SIG-M5 treated with dmso at 0.1 percent for 504 hours (cell line): ENCODE data around the gene CALML3.

Experiments used
- DNase-seq: peaks from one replicate; lab custom pipeline; 2025; ENCODE audit not compliant: unreplicated experiment; lab: John Stamatoyannopoulos, UW

CALML3 gene

DNA sequence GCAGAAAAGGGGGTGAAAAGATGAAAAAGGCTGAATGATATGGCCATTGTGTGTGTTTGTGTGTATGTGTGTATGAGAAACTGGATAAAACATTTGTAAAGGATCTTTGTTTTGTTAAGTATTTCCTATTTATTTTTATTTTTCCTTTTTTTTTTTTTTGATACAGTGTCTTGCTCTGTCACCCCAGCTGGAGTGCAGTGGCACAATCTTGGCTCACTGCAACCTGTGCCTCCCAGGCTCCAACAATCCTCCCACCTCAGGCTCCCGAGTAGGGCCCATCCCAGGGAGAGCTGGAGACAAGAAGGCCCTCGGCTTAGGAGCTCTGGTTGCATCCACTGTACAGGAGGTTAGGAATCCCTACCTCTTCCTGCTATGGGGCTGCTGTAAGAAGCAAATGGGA, 18.5 kb upstream of the CALML3 start:
- DNase-seq: no peak

- DNase-seq: no peak
These were observed 17.8 kb upstream of the CALML3 start for GRCh38 chr10:5506751-5507648.

- DNase-seq: no peak
These were observed 17.1 kb upstream of the CALML3 start for GRCh38 chr10:5507649-5508131.

DNA sequence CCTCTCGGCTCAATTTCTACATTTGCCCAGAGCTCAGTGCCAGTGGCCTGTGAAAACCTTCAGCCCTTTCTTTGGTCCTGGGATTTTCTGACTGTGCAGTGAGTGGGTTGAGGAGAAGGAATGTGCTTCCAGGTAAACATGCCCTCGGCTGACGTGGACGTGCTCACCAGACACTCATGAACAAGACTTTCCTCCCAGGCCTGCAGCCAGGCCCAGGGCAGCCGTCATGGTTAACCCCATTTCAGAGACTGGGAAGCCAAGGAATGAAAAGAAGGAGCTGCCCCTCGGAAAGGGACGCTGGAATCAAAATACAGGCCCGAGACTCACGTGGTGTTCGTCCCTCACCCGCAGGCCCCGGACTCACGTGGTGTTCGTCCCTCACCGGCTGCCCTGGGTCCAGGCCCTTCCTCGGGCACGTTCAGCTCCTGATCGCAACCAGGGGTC, 16.6 kb upstream of the CALML3 start:
- no peak for DNase-seq

DNA sequence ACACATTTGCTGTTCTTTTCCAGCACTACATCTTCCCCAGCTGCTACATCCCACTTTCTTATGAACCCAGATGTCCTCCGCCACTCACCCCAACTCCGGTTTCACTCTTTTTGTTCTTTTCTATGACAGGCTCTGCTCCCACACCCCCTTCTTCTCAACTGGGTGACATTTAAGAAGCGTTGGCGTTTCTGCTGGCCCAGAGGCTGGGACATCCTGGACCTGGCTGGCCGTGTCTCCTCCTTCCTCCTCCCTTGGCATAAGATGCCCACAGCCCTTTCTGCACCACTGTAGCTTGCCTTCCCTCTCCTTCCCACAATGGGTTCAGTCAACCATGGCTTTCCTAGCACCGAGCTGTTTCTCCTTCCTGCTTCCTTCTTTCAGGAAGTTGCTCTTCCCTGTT, 16.0 kb upstream of the CALML3 start:
- no peak for DNase-seq

DNA sequence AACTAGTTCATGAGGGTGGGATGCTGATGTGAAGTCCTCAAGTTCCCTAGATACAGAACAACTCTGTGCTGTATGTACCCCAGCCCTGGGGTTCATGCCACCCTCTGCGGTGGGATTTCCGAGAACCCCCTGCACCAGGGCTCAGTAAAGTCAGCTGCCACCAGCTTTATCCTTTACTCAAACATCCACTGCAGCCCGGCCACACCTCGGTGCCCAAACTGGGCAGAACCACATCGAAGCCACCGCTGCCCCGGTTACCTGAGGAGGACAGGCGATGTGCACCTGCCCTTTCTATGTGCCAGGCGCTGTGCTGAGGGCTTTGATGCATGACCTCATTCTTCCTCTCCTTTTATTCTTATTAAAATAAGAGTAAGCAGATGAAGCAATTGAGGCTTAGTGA, 15.5 kb upstream of the CALML3 start:
- no peak for DNase-seq

DNA sequence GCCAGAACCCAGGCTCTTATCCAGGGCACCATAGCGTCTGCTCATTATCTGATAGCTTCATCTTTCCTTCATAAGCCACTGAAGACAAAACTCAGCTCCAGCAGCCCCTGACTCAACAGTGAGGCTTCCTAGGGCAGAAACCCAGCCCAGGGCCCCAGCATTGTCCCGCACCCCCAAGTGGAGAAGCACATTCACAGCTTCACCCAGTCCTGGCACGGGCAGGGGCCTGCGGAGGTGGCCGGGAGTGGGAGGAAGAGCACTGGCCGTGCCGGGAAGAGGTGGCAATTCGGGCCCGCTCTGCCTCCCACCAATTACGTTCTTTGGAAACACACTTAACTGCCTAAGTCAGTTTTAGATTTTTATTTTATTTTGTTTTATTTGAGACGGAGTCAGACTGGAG, 15.1 kb upstream of the CALML3 start:
- DNase-seq: no peak

- DNase-seq: no peak
These were observed 14.3 kb upstream of the CALML3 start for GRCh38 chr10:5510281-5511072.

GRCh38 chr10:5511231-5511884, 13.4 kb upstream of the CALML3 start:
- no peak for DNase-seq

GRCh38 chr10:5511885-5512280, 12.9 kb upstream of the CALML3 start:
- DNase-seq: no peak

GRCh38 chr10:5512331-5512730, 12.4 kb upstream of the CALML3 start:
- no peak for DNase-seq

DNA sequence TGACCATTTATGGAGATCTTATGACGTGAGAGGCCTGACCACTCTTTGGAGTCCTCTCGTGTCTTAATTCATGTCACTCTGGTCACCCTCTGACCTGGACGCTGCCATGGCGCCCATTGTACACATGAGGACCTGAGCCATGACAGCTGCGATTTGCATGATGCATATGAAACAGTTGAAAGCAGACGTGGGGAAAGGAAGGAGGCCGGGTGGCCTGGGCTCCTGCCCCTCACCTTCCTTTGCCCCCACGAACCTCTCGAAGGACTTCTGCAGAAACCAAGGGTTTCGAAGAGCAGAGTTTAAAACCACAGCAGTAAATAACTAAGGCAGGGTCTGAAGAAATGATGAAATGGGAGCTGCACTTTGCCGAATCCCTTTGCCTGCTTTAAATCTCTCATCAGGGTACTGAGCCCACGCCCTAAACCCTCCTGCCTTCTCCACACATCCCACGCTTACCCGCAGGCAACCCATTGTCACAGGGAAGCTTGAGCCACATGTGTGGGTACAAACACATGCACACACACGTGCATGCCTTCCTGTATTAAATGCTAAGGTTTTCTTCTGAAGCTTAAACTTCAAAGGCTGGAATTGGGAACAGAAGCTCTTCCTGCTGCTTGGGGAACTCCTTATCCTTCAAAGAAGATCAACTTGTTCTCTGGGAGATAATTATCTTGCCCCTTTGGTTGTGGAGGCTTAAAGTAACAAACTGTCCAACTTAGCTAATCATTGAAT, 11.7 kb upstream of the CALML3 start:
- no peak for DNase-seq

DNA sequence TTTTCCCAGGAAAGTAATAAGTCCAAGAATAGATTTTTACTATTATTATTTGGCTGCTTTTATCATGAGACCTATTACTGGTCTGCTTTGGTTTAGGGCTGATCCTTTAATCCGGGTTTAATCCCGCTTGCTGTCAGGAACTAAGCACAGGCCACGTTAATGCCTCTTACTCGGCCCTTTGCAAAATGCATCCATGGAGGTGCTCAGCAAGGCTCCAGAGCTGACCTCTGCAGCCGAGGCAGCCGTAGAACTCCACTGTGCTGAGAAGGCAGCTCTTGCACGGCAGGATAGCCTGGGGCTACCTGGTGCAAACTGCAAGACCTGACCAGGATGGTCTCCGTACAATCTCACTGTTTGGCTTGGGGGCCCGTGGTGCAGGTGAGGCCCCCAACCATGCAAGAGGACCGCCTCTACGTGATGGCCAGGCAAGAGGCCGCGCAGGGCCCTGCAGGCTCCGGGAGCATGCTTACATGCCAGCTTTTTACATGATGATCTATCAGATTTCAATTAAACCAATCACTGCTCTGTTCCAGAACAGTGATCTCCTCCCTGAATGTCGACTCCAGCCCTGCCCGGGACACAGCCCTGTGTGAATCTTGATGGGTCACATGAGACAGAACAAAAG, 10.4 kb upstream of the CALML3 start:
- no peak for DNase-seq

DNA sequence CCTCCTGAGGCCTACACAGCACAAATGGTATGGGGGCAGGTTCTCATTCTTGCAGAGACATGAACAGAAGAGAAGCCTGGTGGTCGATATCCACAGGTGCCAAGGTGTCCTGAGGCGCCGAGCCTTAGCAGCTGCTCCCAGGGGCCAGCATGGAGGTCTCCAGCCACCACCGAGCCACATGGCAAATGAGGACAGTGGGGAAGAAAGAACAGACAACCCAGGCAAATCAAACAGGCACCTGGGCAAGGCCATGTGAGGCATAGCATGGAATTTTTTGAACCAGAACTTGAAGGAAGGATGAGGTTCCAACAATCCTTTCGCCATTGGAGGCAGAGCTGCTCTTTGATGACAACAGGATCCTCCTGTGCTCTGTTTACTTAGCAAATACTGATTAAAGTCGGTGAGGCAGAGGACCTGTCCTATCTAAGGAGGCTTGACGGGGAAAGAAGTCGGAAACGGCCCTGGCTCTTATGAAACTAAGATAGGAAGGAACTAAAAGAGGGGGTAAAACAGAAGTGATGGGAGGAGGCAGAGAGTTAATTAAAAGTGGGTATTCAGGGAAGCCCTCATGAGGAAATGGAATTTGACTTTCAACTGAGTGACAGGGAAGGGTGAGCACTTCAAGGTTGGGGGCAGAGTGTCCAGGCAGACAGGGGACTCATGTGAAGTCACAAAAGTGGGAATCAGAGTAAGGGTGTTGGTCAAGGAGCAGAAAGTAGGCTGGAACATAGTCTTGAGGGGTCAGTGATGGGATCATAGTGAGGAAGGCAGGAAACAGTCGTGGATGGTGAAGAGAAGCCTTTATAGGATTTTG, 8.6 kb upstream of the CALML3 start:
- DNase-seq: no peak

- no peak for DNase-seq
These were observed 7.2 kb upstream of the CALML3 start for GRCh38 chr10:5517546-5517945.

DNA sequence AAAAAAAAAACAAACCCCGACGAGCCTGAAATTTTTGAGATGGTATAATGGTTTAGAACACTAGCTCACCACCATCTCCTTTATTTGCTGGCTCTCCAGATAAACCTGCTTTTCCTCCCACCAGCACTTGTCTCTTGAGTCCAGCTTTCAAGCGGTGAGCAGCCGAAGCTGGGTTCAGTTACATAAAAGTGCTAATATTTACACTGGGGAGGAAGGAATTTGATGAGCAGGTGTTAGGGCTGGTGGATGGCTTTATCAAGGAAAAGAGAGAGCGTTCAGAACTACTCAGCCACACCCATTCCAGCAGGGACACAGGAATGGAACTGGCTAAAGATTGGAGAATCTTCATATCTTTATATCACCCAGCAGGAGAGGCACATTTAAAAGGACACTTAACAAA, 6.6 kb upstream of the CALML3 start:
- peak; percentile 57 for DNase-seq

DNA sequence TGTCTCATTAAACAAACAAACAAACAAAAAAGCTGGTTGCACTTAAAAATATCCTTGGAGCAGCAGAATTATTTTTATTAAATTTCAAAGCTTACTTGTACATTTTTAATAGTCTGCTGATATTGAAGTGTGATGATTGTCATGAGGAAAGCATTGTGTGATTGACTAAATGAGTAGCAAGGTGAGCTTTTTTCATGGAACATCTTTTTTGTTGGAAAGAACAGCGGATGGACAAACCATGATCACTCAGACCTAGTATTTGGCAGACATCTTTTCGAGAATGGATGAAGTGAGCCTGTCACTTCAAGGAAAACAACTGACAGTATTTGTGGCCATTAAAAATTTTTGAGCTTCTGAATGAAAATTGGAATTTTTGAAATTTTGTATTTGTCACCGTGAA, 5.7 kb upstream of the CALML3 start:
- DNase-seq: no peak

DNA sequence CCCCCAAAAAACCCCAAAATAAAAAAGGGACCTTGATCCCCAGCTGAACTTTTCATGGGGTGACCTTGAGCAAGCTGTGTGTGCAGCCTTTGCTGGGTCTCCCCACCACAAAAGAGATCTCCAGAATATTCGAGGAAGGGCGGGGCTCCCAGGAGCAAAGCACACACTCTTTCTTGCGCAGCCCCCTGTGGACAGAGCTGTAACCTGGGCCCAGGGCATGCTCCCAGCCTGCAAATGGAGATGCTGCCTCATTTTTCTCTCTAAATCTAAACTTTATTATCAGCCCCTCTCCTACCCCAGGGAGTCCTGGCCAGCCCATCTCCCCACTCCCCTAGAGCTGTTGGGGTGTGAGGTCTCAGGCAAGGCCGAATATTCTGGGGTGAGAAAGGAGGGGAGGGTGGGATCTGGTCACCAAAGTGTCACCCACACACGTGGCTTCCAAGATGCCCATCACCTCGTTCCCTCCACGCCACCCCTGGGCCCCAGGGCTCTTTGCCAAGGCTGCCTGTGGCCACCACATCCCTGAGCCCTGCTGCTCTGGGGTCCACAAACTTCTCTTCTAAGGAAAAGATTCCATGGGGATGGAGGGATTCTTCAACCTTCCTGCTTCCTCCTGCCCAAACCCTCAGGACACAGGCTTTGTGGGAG, 1.7 kb upstream of the CALML3 start:
- DNase-seq: no peak
